Duodenal mucosa (tissue), 2 donors: ENCODE results near the gene MYMK.

Source experiments
- H3K27ac ChIP-seq: one replicate; pipeline ENCODE4 v1.7.0; 2013; ENCODE audit warnings: low read depth, low read length
- H3K27me3 ChIP-seq, 2 donors: one replicate each; pipeline ENCODE4 v1.7.0; 2013; ENCODE audit warnings: low read length in 2 of 2, control low read depth in 1 of 2; ENCODE audit not compliant: insufficient read depth in 2 of 2, control insufficient read depth in 1 of 2
- H3K36me3 ChIP-seq, 2 donors: one replicate each; pipeline ENCODE4 v1.7.0; 2013; ENCODE audit warnings: low read length in 2 of 2, control low read depth in 1 of 2; ENCODE audit not compliant: insufficient read depth in 2 of 2, control insufficient read depth in 1 of 2
- H3K4me1 ChIP-seq, 2 donors: one replicate each; pipeline ENCODE4 v1.7.0; 2013; ENCODE audit warnings: low read length in 2 of 2, control low read depth in 1 of 2; ENCODE audit not compliant: insufficient read depth in 2 of 2, control insufficient read depth in 1 of 2
- H3K4me3 ChIP-seq, 2 donors: one replicate each; pipeline ENCODE4 v1.7.0; 2013; ENCODE audit warnings: low read length in 2 of 2, low read depth in 1 of 2
- H3K9ac ChIP-seq, 2 donors: one replicate each; pipeline ENCODE4 v1.7.0; 2013; ENCODE audit warnings: low read length in 2 of 2, low read depth in 1 of 2
- H3K9me3 ChIP-seq, 2 donors: one replicate each; pipeline ENCODE4 v1.7.0; 2013; ENCODE audit warnings: low read length in 2 of 2, control low read depth in 1 of 2; ENCODE audit not compliant: control insufficient read depth in 1 of 2

Gene MYMK

GRCh38 chr9:133519693-133520092 lies 5.1 kb downstream of the MYMK start:
- Histone ChIP-seq H3K4me1 (peaks cover 4 to 5% of the 10 kb centered on the region in 2 donors), H3K9me3 (no peaks in the 10 kb centered on the region), H3K27ac (no peak overlapping the region), H3K36me3 (no peaks in the 10 kb centered on the region), H3K4me3 (no peak overlapping the region), H3K9ac (no peak overlapping the region), H3K27me3 (no peaks in the 10 kb centered on the region)

DNA sequence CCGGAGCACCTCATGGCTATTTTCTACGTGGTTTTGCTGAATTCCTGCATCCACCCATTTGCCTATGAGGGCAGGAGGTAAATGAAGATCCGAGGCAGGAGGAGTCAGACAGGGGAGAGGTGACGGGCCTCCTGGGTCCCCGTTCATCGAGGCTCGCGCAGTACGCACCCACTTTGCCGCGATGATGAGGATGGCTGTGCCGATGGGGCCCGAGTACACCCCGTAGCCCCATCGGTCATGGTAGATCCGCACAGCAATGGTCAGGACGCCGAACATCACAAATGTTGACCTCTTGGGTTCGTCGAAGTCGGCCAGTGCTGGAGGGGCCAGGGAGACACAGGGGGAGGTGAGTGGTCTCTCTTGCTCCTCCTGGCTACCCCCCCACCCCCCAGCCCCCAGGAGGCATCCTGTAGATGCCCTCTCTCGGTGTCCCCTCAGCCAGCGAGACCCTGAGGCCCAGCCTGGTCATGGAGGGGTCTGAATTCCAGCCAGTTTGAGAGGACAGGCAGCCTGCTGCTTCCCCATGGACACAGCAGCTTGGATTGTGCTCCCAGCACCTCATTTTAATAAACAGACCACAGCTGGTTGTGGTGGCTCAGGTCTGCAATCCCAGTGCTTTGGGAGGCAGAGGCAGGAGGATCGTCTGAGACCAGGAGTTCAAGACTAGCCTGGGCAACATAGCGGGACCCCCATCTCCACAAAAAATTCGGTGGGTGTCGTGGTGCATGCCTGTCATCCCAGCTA lies 5.9 kb downstream of the MYMK start:
- no peak overlapping the region for H3K27ac ChIP-seq
- peaks cover 4 to 5% of the 10 kb centered on the region in 2 donors for H3K4me1 ChIP-seq
- no peaks in the 10 kb centered on the region for H3K9me3 ChIP-seq
- no peak overlapping the region for H3K4me3 ChIP-seq
- H3K9ac ChIP-seq: no peak overlapping the region
- H3K36me3 ChIP-seq: no peaks in the 10 kb centered on the region
- H3K27me3 ChIP-seq: no peaks in the 10 kb centered on the region

- Histone ChIP-seq H3K4me1 (peaks cover 4 to 5% of the 10 kb centered on the region in 2 donors), H3K9ac (no peak overlapping the region), H3K9me3 (no peaks in the 10 kb centered on the region), H3K27me3 (no peaks in the 10 kb centered on the region), H3K36me3 (no peaks in the 10 kb centered on the region), H3K27ac (no peak overlapping the region), H3K4me3 (no peak overlapping the region)
Observed at GRCh38 chr9:133518200-133518599, 6.6 kb downstream of the MYMK start.

DNA sequence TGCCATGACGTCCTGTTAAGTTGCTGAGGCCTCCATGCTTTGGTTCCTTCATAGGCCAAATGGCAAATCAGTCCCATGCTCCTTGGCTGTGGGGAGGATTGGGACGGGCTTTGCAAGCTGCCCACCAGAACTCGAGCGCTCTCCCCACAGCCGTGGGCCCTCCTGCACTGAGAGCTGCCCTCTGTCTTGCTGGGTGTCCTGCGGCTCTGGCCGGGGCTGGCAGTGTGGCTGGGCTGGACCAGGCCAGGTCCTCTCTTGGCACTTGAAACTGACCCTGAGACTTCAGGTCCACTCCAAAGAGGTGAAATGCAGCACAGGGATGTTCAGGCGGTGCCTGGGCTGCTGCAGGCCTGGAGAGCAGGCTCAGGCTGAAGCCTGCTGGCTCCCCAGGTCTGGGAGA lies 7.0 kb downstream of the MYMK start:
- H3K27ac ChIP-seq: no peak overlapping the region
- peaks cover 2 to 5% of the 10 kb centered on the region in 2 donors for H3K4me1 ChIP-seq
- H3K9ac ChIP-seq: no peak overlapping the region
- H3K9me3 ChIP-seq: no peaks in the 10 kb centered on the region
- no peaks in the 10 kb centered on the region for H3K36me3 ChIP-seq
- H3K27me3 ChIP-seq: no peaks in the 10 kb centered on the region
- no peak overlapping the region for H3K4me3 ChIP-seq

- H3K4me1 ChIP-seq: peaks cover 0 to under 1% of the 10 kb centered on the region in 2 donors
- H3K9ac ChIP-seq: no peak overlapping the region
- H3K27ac ChIP-seq: no peak overlapping the region
- H3K9me3 ChIP-seq: peaks cover 0 to 4% of the 10 kb centered on the region in 2 donors
- H3K4me3 ChIP-seq: no peak overlapping the region
- H3K36me3 ChIP-seq: no peaks in the 10 kb centered on the region
- no peaks in the 10 kb centered on the region for H3K27me3 ChIP-seq
Observed at GRCh38 chr9:133516961-133517350, 7.8 kb downstream of the MYMK start.

GRCh38 chr9:133516256-133516960 lies 8.4 kb downstream of the MYMK start:
- H3K36me3 ChIP-seq: no peaks in the 10 kb centered on the region
- no peak overlapping the region for H3K4me3 ChIP-seq
- no peaks in the 10 kb centered on the region for H3K4me1 ChIP-seq
- no peaks in the 10 kb centered on the region for H3K27me3 ChIP-seq
- H3K27ac ChIP-seq: no peak overlapping the region
- H3K9me3 ChIP-seq: peaks cover 0 to 4% of the 10 kb centered on the region in 2 donors
- H3K9ac ChIP-seq: no peak overlapping the region

- peaks cover 0 to 4% of the 10 kb centered on the region in 2 donors for H3K9me3 ChIP-seq
- H3K27ac ChIP-seq: no peak overlapping the region
- H3K4me3 ChIP-seq: no peak overlapping the region
- H3K9ac ChIP-seq: no peak overlapping the region
- no peaks in the 10 kb centered on the region for H3K4me1 ChIP-seq
- H3K36me3 ChIP-seq: no peaks in the 10 kb centered on the region
- H3K27me3 ChIP-seq: no peaks in the 10 kb centered on the region
Observed at GRCh38 chr9:133515615-133516255, 9.0 kb downstream of the MYMK start.

DNA sequence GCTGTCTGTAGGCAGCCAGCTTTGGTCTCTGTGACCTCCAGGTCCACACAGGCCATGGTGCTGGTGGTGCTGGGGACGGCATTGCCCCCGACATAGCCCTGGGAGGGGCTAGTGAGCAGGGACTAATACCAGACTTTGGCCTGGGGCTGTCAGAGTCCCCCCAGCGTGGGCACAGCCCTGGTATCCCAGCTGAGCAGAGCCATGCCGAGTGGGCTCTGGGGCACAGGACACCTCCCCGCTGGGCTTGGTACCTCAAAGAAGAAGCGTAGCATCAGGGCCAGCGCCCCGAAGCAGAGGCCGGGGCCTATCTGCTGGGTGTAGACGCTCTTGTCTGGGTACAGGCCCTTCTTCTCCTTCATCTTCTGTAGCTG lies 9.5 kb downstream of the MYMK start:
- Histone ChIP-seq H3K4me1 (no peaks in the 10 kb centered on the region), H3K27me3 (no peaks in the 10 kb centered on the region), H3K9me3 (peaks cover 0 to 4% of the 10 kb centered on the region in 2 donors), H3K9ac (no peak overlapping the region), H3K27ac (no peak overlapping the region), H3K4me3 (no peak overlapping the region), H3K36me3 (no peaks in the 10 kb centered on the region)

- H3K9ac ChIP-seq: no peak overlapping the region
- H3K36me3 ChIP-seq: no peaks in the 10 kb centered on the region
- H3K4me3 ChIP-seq: no peak overlapping the region
- H3K27me3 ChIP-seq: no peaks in the 10 kb centered on the region
- no peak overlapping the region for H3K27ac ChIP-seq
- H3K9me3 ChIP-seq: peaks cover 0 to 4% of the 10 kb centered on the region in 2 donors
- peaks cover 1 to 5% of the 10 kb centered on the region in 2 donors for H3K4me1 ChIP-seq
Observed at GRCh38 chr9:133514460-133515239, 10.1 kb downstream of the MYMK start.
